ENCODE measurements around the gene PLEKHG7. TPM values are rescaled to one million over a fixed set of nuclear protein-coding genes. Genes with fewer than 3 reads are reported as not detected.

PLEKHG7 gene
- total RNA-seq, 2 experiments from 2014 or later: not detected

GRCh38 chr12:92775416-92775815 lies 72.6 kb downstream of the PLEKHG7 start:
- no peak overlapping the region for H3K4me3 Mint-ChIP-seq
- no peaks in the 10 kb centered on the region for H3K9me3 Mint-ChIP-seq
- intact Hi-C loops (cut with DNase I, micrococcal nuclease): no loop called here

DNA sequence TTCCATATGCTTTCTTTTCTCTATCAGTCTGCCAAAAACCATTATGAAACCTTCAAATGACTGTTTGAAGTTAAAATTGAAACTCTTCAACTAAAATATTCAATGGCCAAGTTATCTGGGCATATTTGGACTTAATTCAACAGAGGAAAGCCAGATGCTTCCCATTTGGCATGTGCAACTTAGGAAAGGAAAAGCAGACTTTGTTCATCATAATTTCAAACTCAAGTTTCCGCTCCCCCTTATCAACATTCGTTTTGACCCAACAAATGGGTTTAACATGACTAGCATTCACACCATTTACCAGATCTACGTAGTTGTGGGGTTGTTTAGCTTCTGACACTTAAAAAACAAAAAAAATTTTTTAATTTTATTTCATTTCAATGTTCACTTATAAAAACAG lies 75.7 kb downstream of the PLEKHG7 start:
- POLR2A ChIA-PET: no interaction called here
- H3K9me3 Mint-ChIP-seq: no peaks in the 10 kb centered on the region

More at GRCh38 chr12:92775416-92775815, 72.6 kb downstream of the PLEKHG7 start:
- DNase-seq (no peak), ATAC-seq (ENCODE audit: poor library complexity) (no peak)
- Histone ChIP-seq H3K4me1 (ENCODE audit: insufficient read depth, low read length) (no peaks in the 10 kb centered on the region), H3K27me3 (ENCODE audit: control insufficient read depth in 1 of 2, insufficient read depth in 2 of 2, low read length in 2 of 2) (no peaks in the 10 kb centered on the region), H3K9me3 (ENCODE audit: control insufficient read depth in 1 of 2, insufficient read depth in 1 of 2, low read length in 2 of 2) (no peaks in the 10 kb centered on the region), H3K4me3 (ENCODE audit: low read length) (no peak overlapping the region), H3K36me3 (ENCODE audit: insufficient read depth, low read length) (peaks cover 37% of the 10 kb centered on the region), H3K27ac (ENCODE audit: low read depth in 1 of 2, low read length in 2 of 2) (no peak overlapping the region)
- ChIA-PET CTCF (interaction anchor here (1.2 kb wide), 1 partner anchor 212 kb away, joined by 3 read pairs; no protein-coding TSS in a partner anchor), POLR2A (no interaction called here)
- no peak overlapping the region for H3K27ac Mint-ChIP-seq
- no peaks in the 10 kb centered on the region for H3K27me3 Mint-ChIP-seq
- H3K36me3 Mint-ChIP-seq (ENCODE audit: low read depth): peaks cover 40% of the 10 kb centered on the region
- no peak for TF ChIP-seq CTCF (IDR thresholded peaks at IDR 0.05)
- peaks cover 10% of the 10 kb centered on the region for H3K4me1 Mint-ChIP-seq (ENCODE audit: low read depth)

GRCh38 chr12:92779902-92780301 lies 77.1 kb downstream of the PLEKHG7 start:
- Histone ChIP-seq H3K27ac (ENCODE audit: low read depth in 1 of 2, low read length in 2 of 2) (no peak overlapping the region), H3K4me1 (ENCODE audit: insufficient read depth, low read length) (no peaks in the 10 kb centered on the region), H3K4me3 (ENCODE audit: low read length) (no peak overlapping the region), H3K36me3 (ENCODE audit: insufficient read depth, low read length) (peaks cover 55% of the 10 kb centered on the region), H3K27me3 (ENCODE audit: control insufficient read depth in 1 of 2, insufficient read depth in 2 of 2, low read length in 2 of 2) (no peaks in the 10 kb centered on the region), H3K9me3 (ENCODE audit: control insufficient read depth in 1 of 2, insufficient read depth in 1 of 2, low read length in 2 of 2) (no peaks in the 10 kb centered on the region)
- ATAC-seq (ENCODE audit: poor library complexity): no peak
- no peak for TF ChIP-seq CTCF (IDR thresholded peaks at IDR 0.05)
- no peak overlapping the region for H3K4me3 Mint-ChIP-seq
- no peaks in the 10 kb centered on the region for H3K27me3 Mint-ChIP-seq
- no peak overlapping the region for H3K27ac Mint-ChIP-seq
- H3K9me3 Mint-ChIP-seq: no peaks in the 10 kb centered on the region
- DNase-seq: no peak
- POLR2A ChIA-PET: no interaction called here
- CTCF ChIA-PET: no interaction called here
- intact Hi-C loops (cut with DNase I, micrococcal nuclease): loop anchor here in 1 of 2 experiments (10.0 kb wide), 1 partner anchor 1395 kb away; no protein-coding TSS in a partner anchor
- H3K36me3 Mint-ChIP-seq (ENCODE audit: low read depth): peaks cover 60% of the 10 kb centered on the region
- H3K4me1 Mint-ChIP-seq (ENCODE audit: low read depth): no peaks in the 10 kb centered on the region

More for the DNA sequence above, 75.7 kb downstream of the PLEKHG7 start:
- H3K27me3 Mint-ChIP-seq: no peaks in the 10 kb centered on the region
- DNase-seq (no peak), ATAC-seq (ENCODE audit: poor library complexity) (no peak)
- intact Hi-C loops (cut with DNase I, micrococcal nuclease): no loop called here
- peaks cover 50% of the 10 kb centered on the region for H3K36me3 ChIP-seq (ENCODE audit: insufficient read depth, low read length)
- no peaks in the 10 kb centered on the region for H3K27me3 ChIP-seq (ENCODE audit: control insufficient read depth in 1 of 2, insufficient read depth in 2 of 2, low read length in 2 of 2)
- no peaks in the 10 kb centered on the region for H3K9me3 ChIP-seq (ENCODE audit: control insufficient read depth in 1 of 2, insufficient read depth in 1 of 2, low read length in 2 of 2)
- H3K4me3 ChIP-seq (ENCODE audit: low read length): no peak overlapping the region
- CTCF ChIA-PET: no interaction called here
- no peaks in the 10 kb centered on the region for H3K4me1 ChIP-seq (ENCODE audit: insufficient read depth, low read length)
- H3K4me3 Mint-ChIP-seq: no peak overlapping the region
- TF ChIP-seq CTCF (IDR thresholded peaks at IDR 0.05): no peak
- no peaks in the 10 kb centered on the region for H3K4me1 Mint-ChIP-seq (ENCODE audit: low read depth)
- H3K27ac ChIP-seq (ENCODE audit: low read depth in 1 of 2, low read length in 2 of 2): no peak overlapping the region
- no peak overlapping the region for H3K27ac Mint-ChIP-seq
- H3K36me3 Mint-ChIP-seq (ENCODE audit: low read depth): peaks cover 61% of the 10 kb centered on the region
